Mesenteric fat pad (tissue), 1 donor: ENCODE measurements around the gene AFG1L. TPM values are rescaled to one million over a fixed set of nuclear protein-coding genes. Genes with fewer than 3 reads are reported as not detected.
"Not testable (repeated sequence)": the region's sequence is repeated elsewhere in the genome, so short reads cannot be mapped to it uniquely, and the experiment has no call there.

ENCODE experiments used
- DNase-seq: peaks from one replicate; pipeline ENCODE4 v3.0.0-alpha.2; 2020; ENCODE audit warnings: low spot score
- total RNA-seq: library from RNA; stranded (reverse); fragmentation: NEBNext Ultra II Directional; extraction: Animal tissue kit (Norgen Biotek cat#: 25700); gene quantifications from one replicate; pipeline ENCODE4 v1.2.1, GENCODE V29; 2021
- donor health status: DM: yes; HTN: yes; CAD: no.

The AFG1L gene
- total RNA-seq, 1 donor from 2014 or later = 7.0 TPM

- DNase-seq = no peak
These were observed 53.9 kb downstream of the AFG1L start for GRCh38 chr6:108348655-108349349.

- no peak for DNase-seq
These were observed 55.7 kb downstream of the AFG1L start for GRCh38 chr6:108350528-108350927.

- DNase-seq = no peak
These were observed 59.0 kb downstream of the AFG1L start for GRCh38 chr6:108353853-108354252.

- no peak for DNase-seq
These were observed 60.3 kb downstream of the AFG1L start for GRCh38 chr6:108355120-108355519.

- DNase-seq = no peak
These were observed 61.0 kb downstream of the AFG1L start for GRCh38 chr6:108355890-108356289.

GRCh38 chr6:108359901-108360882, 65.3 kb downstream of the AFG1L start:
- no peak for DNase-seq

GRCh38 chr6:108360919-108361311, 66.1 kb downstream of the AFG1L start:
- DNase-seq = no peak

GRCh38 chr6:108361312-108361932, 66.6 kb downstream of the AFG1L start:
- no peak for DNase-seq

GRCh38 chr6:108362455-108362854, 67.6 kb downstream of the AFG1L start:
- DNase-seq = no peak

GRCh38 chr6:108363113-108363512, 68.3 kb downstream of the AFG1L start:
- DNase-seq = no peak

- no peak for DNase-seq
These were observed 69.0 kb downstream of the AFG1L start for GRCh38 chr6:108363889-108364313.

GRCh38 chr6:108364470-108364869, 69.6 kb downstream of the AFG1L start:
- no peak for DNase-seq

GRCh38 chr6:108365478-108365877, 70.6 kb downstream of the AFG1L start:
- no peak for DNase-seq

GRCh38 chr6:108366236-108366635, 71.4 kb downstream of the AFG1L start:
- no peak for DNase-seq

GRCh38 chr6:108368431-108369030, 73.7 kb downstream of the AFG1L start:
- DNase-seq = no peak

- DNase-seq = no peak
These were observed 86.0 kb downstream of the AFG1L start for GRCh38 chr6:108380876-108381275.

GRCh38 chr6:108383981-108384380, 89.1 kb downstream of the AFG1L start:
- DNase-seq = no peak

GRCh38 chr6:108389190-108389589, 94.3 kb downstream of the AFG1L start:
- DNase-seq = not testable (repeated sequence)

GRCh38 chr6:108395297-108395696, 100.4 kb downstream of the AFG1L start:
- DNase-seq = no peak

- DNase-seq = no peak
These were observed 108.4 kb downstream of the AFG1L start for GRCh38 chr6:108403236-108403635.

- DNase-seq = no peak
These were observed 112.1 kb downstream of the AFG1L start for GRCh38 chr6:108406943-108407342.
